Stomach (tissue), 4 donors: Measurements from ENCODE around the gene ARL16.

ENCODE experiments used
- POLR2AphosphoS5 ChIP-seq, 3 donors: sonication (generic); formaldehyde crosslinking; IDR thresholded peaks; one replicate each; pipeline ENCODE4 v1.6.1; 2016; ENCODE audit warnings: antibody characterized with exemption in 3 of 3
- TF ChIP-seq, protein P1 (sequence below), 7 experiments: fragments of 450-650 bp in 4 of 7; fragments of 200-600 bp in 3 of 7; sonication (generic) in 3 of 7; IDR thresholded peaks; one replicate each; pipeline ENCODE4 v1.5.1; 2016 to 2019; ENCODE audit warnings: antibody characterized with exemption in 7 of 7, control low read depth in 2 of 7, mild to moderate bottlenecking in 1 of 7

GRCh38 chr17:81656835-81657234 is 26.8 kb downstream of the ARL16 start:
- TF ChIP-seq POLR2AphosphoS5 (IDR thresholded peaks at IDR 0.05): no peak
- TF ChIP-seq, protein P1, sequence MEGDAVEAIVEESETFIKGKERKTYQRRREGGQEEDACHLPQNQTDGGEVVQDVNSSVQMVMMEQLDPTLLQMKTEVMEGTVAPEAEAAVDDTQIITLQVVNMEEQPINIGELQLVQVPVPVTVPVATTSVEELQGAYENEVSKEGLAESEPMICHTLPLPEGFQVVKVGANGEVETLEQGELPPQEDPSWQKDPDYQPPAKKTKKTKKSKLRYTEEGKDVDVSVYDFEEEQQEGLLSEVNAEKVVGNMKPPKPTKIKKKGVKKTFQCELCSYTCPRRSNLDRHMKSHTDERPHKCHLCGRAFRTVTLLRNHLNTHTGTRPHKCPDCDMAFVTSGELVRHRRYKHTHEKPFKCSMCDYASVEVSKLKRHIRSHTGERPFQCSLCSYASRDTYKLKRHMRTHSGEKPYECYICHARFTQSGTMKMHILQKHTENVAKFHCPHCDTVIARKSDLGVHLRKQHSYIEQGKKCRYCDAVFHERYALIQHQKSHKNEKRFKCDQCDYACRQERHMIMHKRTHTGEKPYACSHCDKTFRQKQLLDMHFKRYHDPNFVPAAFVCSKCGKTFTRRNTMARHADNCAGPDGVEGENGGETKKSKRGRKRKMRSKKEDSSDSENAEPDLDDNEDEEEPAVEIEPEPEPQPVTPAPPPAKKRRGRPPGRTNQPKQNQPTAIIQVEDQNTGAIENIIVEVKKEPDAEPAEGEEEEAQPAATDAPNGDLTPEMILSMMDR (IDR thresholded peaks at IDR 0.05): no peak
